ENCODE data around the gene UBE2H.

Gene UBE2H

GRCh38 chr7:129913428-129913827 is 39.3 kb downstream of the UBE2H start:
- TF ChIP-seq EZH2phosphoT487 (IDR thresholded peaks at IDR 0.05; ENCODE audit: low read length) (no peak), CTCF (IDR thresholded peaks at IDR 0.05; ENCODE audit: low read length) (no peak), EZH2 (optimal IDR thresholded peaks at IDR 0.05; ENCODE audit: low read depth, low read length) (no peak)
- H3K27me3 ChIP-seq (replicated peaks; ENCODE audit: insufficient read depth, low read length), result no peaks in the 10 kb centered on the region
- H3K4me3 ChIP-seq (ENCODE audit: low read length), result no peak overlapping the region
- H3K27ac ChIP-seq (ENCODE audit: low read length), result no peak overlapping the region
- H3K9me2 ChIP-seq (replicated peaks; ENCODE audit: insufficient read depth, low read length), result no peaks in the 10 kb centered on the region
- H3K9me3 ChIP-seq (replicated peaks; ENCODE audit: insufficient read depth, low read length), result no peaks in the 10 kb centered on the region
- H3K9ac ChIP-seq (ENCODE audit: low read length), result no peak overlapping the region
- no peak overlapping the region for H2AFZ ChIP-seq (ENCODE audit: low read length)
- H3K4me2 ChIP-seq (ENCODE audit: low read depth, low read length), result no peak overlapping the region
- H3K79me2 ChIP-seq (ENCODE audit: low read length), result peaks cover 100% of the 10 kb centered on the region
- DNase-seq, result no peak
- no peaks in the 10 kb centered on the region for H3K36me3 ChIP-seq (replicated peaks; ENCODE audit: insufficient read depth, low read length)
- H3F3A ChIP-seq (ENCODE audit: insufficient read depth, low read length), result no peaks in the 10 kb centered on the region
- H4K20me1 ChIP-seq (ENCODE audit: insufficient read depth, low read length), result peaks cover 37% of the 10 kb centered on the region
- H3K4me1 ChIP-seq (ENCODE audit: low read length), result 0 out of 2 replicates have a peak, but pooled peaks cover 3% of the 10 kb centered on the region

GRCh38 chr7:129911790-129912189 is 41.0 kb downstream of the UBE2H start:
- Histone ChIP-seq H2AFZ (ENCODE audit: low read length) (no peak overlapping the region), H3K9me2 (replicated peaks; ENCODE audit: insufficient read depth, low read length) (no peaks in the 10 kb centered on the region), H3K4me2 (ENCODE audit: low read depth, low read length) (no peak overlapping the region), H3K36me3 (replicated peaks; ENCODE audit: insufficient read depth, low read length) (no peaks in the 10 kb centered on the region), H3K79me2 (ENCODE audit: low read length) (peaks cover 100% of the 10 kb centered on the region), H3K27ac (ENCODE audit: low read length) (no peak overlapping the region), H3K27me3 (replicated peaks; ENCODE audit: insufficient read depth, low read length) (no peaks in the 10 kb centered on the region), H4K20me1 (ENCODE audit: insufficient read depth, low read length) (peaks cover 31% of the 10 kb centered on the region), H3K9ac (ENCODE audit: low read length) (no peak overlapping the region), H3K9me3 (replicated peaks; ENCODE audit: insufficient read depth, low read length) (no peaks in the 10 kb centered on the region), H3K4me1 (ENCODE audit: low read length) (0 out of 2 replicates have a peak, but pooled peaks cover 3% of the 10 kb centered on the region), H3K4me3 (ENCODE audit: low read length) (no peak overlapping the region), H3F3A (ENCODE audit: insufficient read depth, low read length) (no peaks in the 10 kb centered on the region)
- DNase-seq, result no peak
- TF ChIP-seq EZH2phosphoT487 (IDR thresholded peaks at IDR 0.05; ENCODE audit: low read length) (no peak), EZH2 (optimal IDR thresholded peaks at IDR 0.05; ENCODE audit: low read depth, low read length) (no peak), CTCF (IDR thresholded peaks at IDR 0.05; ENCODE audit: low read length) (no peak)

- H3K27ac ChIP-seq (ENCODE audit: low read length), result no peak overlapping the region
- H3K4me2 ChIP-seq (ENCODE audit: low read depth, low read length), result no peak overlapping the region
- no peak overlapping the region for H3K4me3 ChIP-seq (ENCODE audit: low read length)
- H2AFZ ChIP-seq (ENCODE audit: low read length), result no peak overlapping the region
- H3K27me3 ChIP-seq (replicated peaks; ENCODE audit: insufficient read depth, low read length), result no peaks in the 10 kb centered on the region
- no peaks in the 10 kb centered on the region for H3F3A ChIP-seq (ENCODE audit: insufficient read depth, low read length)
- H4K20me1 ChIP-seq (ENCODE audit: insufficient read depth, low read length), result peaks cover 21% of the 10 kb centered on the region
- no peak for TF ChIP-seq EZH2phosphoT487 (IDR thresholded peaks at IDR 0.05; ENCODE audit: low read length)
- TF ChIP-seq CTCF (IDR thresholded peaks at IDR 0.05; ENCODE audit: low read length), result no peak
- TF ChIP-seq EZH2 (optimal IDR thresholded peaks at IDR 0.05; ENCODE audit: low read depth, low read length), result no peak
- peaks cover 100% of the 10 kb centered on the region for H3K79me2 ChIP-seq (ENCODE audit: low read length)
- H3K36me3 ChIP-seq (replicated peaks; ENCODE audit: insufficient read depth, low read length), result no peaks in the 10 kb centered on the region; the same call in 1 of the 2 replicates
- H3K9me2 ChIP-seq (replicated peaks; ENCODE audit: insufficient read depth, low read length), result no peaks in the 10 kb centered on the region
- no peak for DNase-seq
- no peaks in the 10 kb centered on the region for H3K4me1 ChIP-seq (ENCODE audit: low read length)
- H3K9ac ChIP-seq (ENCODE audit: low read length), result no peak overlapping the region
- no peaks in the 10 kb centered on the region for H3K9me3 ChIP-seq (replicated peaks; ENCODE audit: insufficient read depth, low read length)
These were observed 43.1 kb downstream of the UBE2H start for GRCh38 chr7:129909669-129910068.

Measured in MM.1S (cell line).